Measurements from ENCODE around the gene SLC44A1. TPM values are rescaled to one million over a fixed set of nuclear protein-coding genes. Genes with fewer than 3 reads are reported as not detected.
A peak's percentile ranks its signal among the peaks of the same experiment; 100 is the strongest.

Gene SLC44A1
- total and polyA plus RNA-seq, 2 of the 13 experiments (the other 11 are each of a cell fraction or from before 2014, with no cell fraction given): 21.4 to 40.8 TPM

DNA sequence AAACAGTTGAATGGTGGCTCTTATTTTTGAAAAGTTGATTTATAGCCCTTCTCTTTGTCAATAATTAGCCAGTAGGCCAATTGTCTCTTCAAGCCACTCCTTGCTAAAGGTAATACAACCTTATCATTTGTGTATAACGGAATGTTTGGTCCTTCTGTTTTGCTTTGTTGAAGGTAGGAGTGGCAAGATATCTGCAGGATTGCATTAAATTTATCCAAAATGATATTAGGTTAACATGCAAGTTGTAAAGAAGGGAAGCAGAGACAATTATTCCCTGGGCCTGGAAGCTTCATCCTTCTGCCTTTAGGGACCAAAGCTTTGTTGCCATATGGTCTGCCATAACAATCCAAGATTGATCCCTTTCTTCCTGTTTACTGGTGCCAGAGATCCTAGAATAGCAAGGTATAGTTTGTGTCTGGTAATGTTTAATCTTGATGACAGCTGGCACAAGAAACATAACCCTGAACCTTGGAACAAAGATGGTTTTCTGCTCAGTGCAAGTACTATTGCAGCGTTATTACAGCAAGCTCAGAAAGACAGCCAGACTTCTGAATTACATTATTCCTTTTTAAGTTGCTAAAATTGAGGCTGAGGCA, 187.9 kb downstream of the SLC44A1 start (continued):
- no peak for TF ChIP-seq JUNB (CRISPR knock-in tag; IDR thresholded peaks at IDR 0.05; ENCODE audit: borderline replicate concordance)
- TF ChIP-seq, protein P1, sequence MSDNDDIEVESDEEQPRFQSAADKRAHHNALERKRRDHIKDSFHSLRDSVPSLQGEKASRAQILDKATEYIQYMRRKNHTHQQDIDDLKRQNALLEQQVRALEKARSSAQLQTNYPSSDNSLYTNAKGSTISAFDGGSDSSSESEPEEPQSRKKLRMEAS (IDR thresholded peaks at IDR 0.05): peak; percentile 34; the same call in 1 of the 2 replicates
- TF ChIP-seq ZFYVE20 (CRISPR knock-in tag; IDR thresholded peaks at IDR 0.05; ENCODE audit: borderline replicate concordance, low read depth): no peak
- no peak for TF ChIP-seq ZSCAN12 (CRISPR knock-in tag; IDR thresholded peaks at IDR 0.05)
- TF ChIP-seq ZIK1 (CRISPR knock-in tag; IDR thresholded peaks at IDR 0.05; ENCODE audit: borderline replicate concordance, low read depth): no peak
- TF ChIP-seq SP2 (CRISPR knock-in tag; IDR thresholded peaks at IDR 0.05): no peak
- TF ChIP-seq RORA (CRISPR knock-in tag; IDR thresholded peaks at IDR 0.05): no peak
- TF ChIP-seq, protein P2, sequence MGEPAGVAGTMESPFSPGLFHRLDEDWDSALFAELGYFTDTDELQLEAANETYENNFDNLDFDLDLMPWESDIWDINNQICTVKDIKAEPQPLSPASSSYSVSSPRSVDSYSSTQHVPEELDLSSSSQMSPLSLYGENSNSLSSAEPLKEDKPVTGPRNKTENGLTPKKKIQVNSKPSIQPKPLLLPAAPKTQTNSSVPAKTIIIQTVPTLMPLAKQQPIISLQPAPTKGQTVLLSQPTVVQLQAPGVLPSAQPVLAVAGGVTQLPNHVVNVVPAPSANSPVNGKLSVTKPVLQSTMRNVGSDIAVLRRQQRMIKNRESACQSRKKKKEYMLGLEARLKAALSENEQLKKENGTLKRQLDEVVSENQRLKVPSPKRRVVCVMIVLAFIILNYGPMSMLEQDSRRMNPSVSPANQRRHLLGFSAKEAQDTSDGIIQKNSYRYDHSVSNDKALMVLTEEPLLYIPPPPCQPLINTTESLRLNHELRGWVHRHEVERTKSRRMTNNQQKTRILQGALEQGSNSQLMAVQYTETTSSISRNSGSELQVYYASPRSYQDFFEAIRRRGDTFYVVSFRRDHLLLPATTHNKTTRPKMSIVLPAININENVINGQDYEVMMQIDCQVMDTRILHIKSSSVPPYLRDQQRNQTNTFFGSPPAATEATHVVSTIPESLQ (CRISPR knock-in tag; conservative IDR thresholded peaks at IDR 0.05): no peak
- peak; percentile 95 for TF ChIP-seq MED1 (CRISPR knock-in tag; IDR thresholded peaks at IDR 0.05)
- TF ChIP-seq, protein P3, sequence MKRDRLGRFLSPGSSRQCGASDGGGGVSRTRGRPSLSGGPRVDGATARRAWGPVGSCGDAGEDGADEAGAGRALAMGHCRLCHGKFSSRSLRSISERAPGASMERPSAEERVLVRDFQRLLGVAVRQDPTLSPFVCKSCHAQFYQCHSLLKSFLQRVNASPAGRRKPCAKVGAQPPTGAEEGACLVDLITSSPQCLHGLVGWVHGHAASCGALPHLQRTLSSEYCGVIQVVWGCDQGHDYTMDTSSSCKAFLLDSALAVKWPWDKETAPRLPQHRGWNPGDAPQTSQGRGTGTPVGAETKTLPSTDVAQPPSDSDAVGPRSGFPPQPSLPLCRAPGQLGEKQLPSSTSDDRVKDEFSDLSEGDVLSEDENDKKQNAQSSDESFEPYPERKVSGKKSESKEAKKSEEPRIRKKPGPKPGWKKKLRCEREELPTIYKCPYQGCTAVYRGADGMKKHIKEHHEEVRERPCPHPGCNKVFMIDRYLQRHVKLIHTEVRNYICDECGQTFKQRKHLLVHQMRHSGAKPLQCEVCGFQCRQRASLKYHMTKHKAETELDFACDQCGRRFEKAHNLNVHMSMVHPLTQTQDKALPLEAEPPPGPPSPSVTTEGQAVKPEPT (CRISPR knock-in tag; IDR thresholded peaks at IDR 0.05; ENCODE audit: low read depth): no peak
- TF ChIP-seq CBX1 (IDR thresholded peaks at IDR 0.05; ENCODE audit: low read depth): no peak
- TF ChIP-seq ZMYM3 (CRISPR knock-in tag; IDR thresholded peaks at IDR 0.05): no peak
- no peak for TF ChIP-seq SMAD1 (CRISPR knock-in tag; IDR thresholded peaks at IDR 0.05; ENCODE audit: borderline replicate concordance, low read depth)
- TF ChIP-seq, protein P4, sequence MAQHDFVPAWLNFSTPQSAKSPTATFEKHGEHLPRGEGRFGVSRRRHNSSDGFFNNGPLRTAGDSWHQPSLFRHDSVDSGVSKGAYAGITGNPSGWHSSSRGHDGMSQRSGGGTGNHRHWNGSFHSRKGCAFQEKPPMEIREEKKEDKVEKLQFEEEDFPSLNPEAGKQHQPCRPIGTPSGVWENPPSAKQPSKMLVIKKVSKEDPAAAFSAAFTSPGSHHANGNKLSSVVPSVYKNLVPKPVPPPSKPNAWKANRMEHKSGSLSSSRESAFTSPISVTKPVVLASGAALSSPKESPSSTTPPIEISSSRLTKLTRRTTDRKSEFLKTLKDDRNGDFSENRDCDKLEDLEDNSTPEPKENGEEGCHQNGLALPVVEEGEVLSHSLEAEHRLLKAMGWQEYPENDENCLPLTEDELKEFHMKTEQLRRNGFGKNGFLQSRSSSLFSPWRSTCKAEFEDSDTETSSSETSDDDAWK (CRISPR knock-in tag; IDR thresholded peaks at IDR 0.05): no peak
- no peak for TF ChIP-seq ZSCAN31 (CRISPR knock-in tag; IDR thresholded peaks at IDR 0.05; ENCODE audit: low read depth)
- peak; percentile 57; the same call in 1 of the 2 replicates for TF ChIP-seq ZKSCAN8 (CRISPR knock-in tag; IDR thresholded peaks at IDR 0.05; ENCODE audit: borderline replicate concordance)
- TF ChIP-seq MAFK (conservative IDR thresholded peaks at IDR 0.05 in 1 of 2, IDR thresholded peaks at IDR 0.05 in 1 of 2; ENCODE audit: low read length in 2 of 2): no peak
- TF ChIP-seq, protein P5, sequence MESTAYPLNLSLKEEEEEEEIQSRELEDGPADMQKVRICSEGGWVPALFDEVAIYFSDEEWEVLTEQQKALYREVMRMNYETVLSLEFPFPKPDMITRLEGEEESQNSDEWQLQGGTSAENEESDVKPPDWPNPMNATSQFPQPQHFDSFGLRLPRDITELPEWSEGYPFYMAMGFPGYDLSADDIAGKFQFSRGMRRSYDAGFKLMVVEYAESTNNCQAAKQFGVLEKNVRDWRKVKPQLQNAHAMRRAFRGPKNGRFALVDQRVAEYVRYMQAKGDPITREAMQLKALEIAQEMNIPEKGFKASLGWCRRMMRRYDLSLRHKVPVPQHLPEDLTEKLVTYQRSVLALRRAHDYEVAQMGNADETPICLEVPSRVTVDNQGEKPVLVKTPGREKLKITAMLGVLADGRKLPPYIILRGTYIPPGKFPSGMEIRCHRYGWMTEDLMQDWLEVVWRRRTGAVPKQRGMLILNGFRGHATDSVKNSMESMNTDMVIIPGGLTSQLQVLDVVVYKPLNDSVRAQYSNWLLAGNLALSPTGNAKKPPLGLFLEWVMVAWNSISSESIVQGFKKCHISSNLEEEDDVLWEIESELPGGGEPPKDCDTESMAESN (CRISPR knock-in tag; conservative IDR thresholded peaks at IDR 0.05): peak; percentile 41; the same call in 1 of the 2 replicates
- TF ChIP-seq ZNF232 (CRISPR knock-in tag; IDR thresholded peaks at IDR 0.05; ENCODE audit: borderline replicate concordance): no peak
